Activated T-helper 17 cell treated with anti-CD3 and anti-CD28 coated beads, Interleukin-2, amount 50 U/mL, for 72 hours (primary cell): ENCODE data around the gene MYH4. TPM values are rescaled to one million over a fixed set of nuclear protein-coding genes. Genes with fewer than 3 reads are reported as not detected.

ENCODE experiments used
- ATAC-seq: fragments of 150-1000 bp; cut with Tn5 transposase; replicated peaks from 2 replicates; pipeline ENCODE4 v1.10.0; 2021; ENCODE audit warnings: mild to moderate bottlenecking, moderate library complexity
- H3K27ac Mint-ChIP-seq: one replicate; pipeline ENCODE4 v1.8.0; 2022; ENCODE audit warnings: mixed read lengths
- H3K27me3 Mint-ChIP-seq: one replicate; pipeline ENCODE4 v1.8.0; 2022; ENCODE audit warnings: mixed read lengths
- H3K36me3 Mint-ChIP-seq: one replicate; pipeline ENCODE4 v1.8.0; 2022; ENCODE audit warnings: low read depth, mild to moderate bottlenecking, mixed read lengths
- H3K4me1 Mint-ChIP-seq: one replicate; pipeline ENCODE4 v1.8.0; 2022; ENCODE audit warnings: mixed read lengths
- H3K4me3 Mint-ChIP-seq: one replicate; pipeline ENCODE4 v1.8.0; 2022; ENCODE audit warnings: mild to moderate bottlenecking, mixed read lengths
- H3K9me3 Mint-ChIP-seq: one replicate; pipeline ENCODE4 v1.8.0; 2022; ENCODE audit warnings: mixed read lengths
- total RNA-seq, 2 donors: library from RNA; stranded (reverse); gene quantifications; one replicate each; pipeline ENCODE4 v1.2.3, GENCODE V29; 2022

MYH4 gene
- total RNA-seq, 2 donors from 2014 or later = not detected

- Mint-ChIP-seq H3K4me3 (no peak overlapping the region), H3K36me3 (no peaks in the 10 kb centered on the region), H3K27me3 (peaks cover 6% of the 10 kb centered on the region), H3K4me1 (no peaks in the 10 kb centered on the region), H3K27ac (no peak overlapping the region), H3K9me3 (no peaks in the 10 kb centered on the region)
- ATAC-seq = no peak
Observed at GRCh38 chr17:10394201-10394887, 75.0 kb downstream of the MYH4 start.

Other genes with a start within 250 kb of the MYH4 start
- not detected for gene MYH13, start 96.6 kb downstream of the MYH4 start, total RNA-seq
- gene MYH8, start 47.6 kb downstream of the MYH4 start, total RNA-seq = not detected
- gene MYH1, start 49.0 kb upstream of the MYH4 start, total RNA-seq = not detected
- gene MYH2, start 80.1 kb upstream of the MYH4 start, total RNA-seq = not detected
- 1 to 10 TPM; 1.6 to 3.0 TPM for gene MYH3, start 187.8 kb upstream of the MYH4 start, total RNA-seq
- 10 to 100 TPM; 18.3 to 38.6 TPM for gene SCO1, start 228.0 kb upstream of the MYH4 start, total RNA-seq
- 10 to 100 TPM; 10.9 to 11.4 TPM for gene ADPRM, start 228.0 kb upstream of the MYH4 start, total RNA-seq